Measurements from ENCODE around the gene EVC.

The EVC gene

GRCh38 chr4:5710961-5711478 lies at the start of gene EVC:
EVC (plus strand) TSS chr4:5711201; CDS start chr4:5711381, 180 bp downstream.
- TF ChIP-seq TAF1 (IDR thresholded peaks at IDR 0.05; ENCODE audit: low read depth) = no peak
- TF ChIP-seq YY1 (IDR thresholded peaks at IDR 0.05; ENCODE audit: low read depth) = no peak
- no peak for TF ChIP-seq CEBPB (IDR thresholded peaks at IDR 0.05)
- no peak for TF ChIP-seq USF1 (IDR thresholded peaks at IDR 0.05)
- TF ChIP-seq NFIC (IDR thresholded peaks at IDR 0.05) = no peak
- no peak for TF ChIP-seq ZBTB7A (IDR thresholded peaks at IDR 0.05; ENCODE audit: low read depth)
- TF ChIP-seq CREB1 (IDR thresholded peaks at IDR 0.05; ENCODE audit: low read depth) = no peak
- TF ChIP-seq MAX (IDR thresholded peaks at IDR 0.05) = no peak
- TF ChIP-seq REST (IDR thresholded peaks at IDR 0.05; ENCODE audit: low read depth) = no peak
- TF ChIP-seq RAD21 (IDR thresholded peaks at IDR 0.05; ENCODE audit: low read depth) = no peak
- TF ChIP-seq EP300 (IDR thresholded peaks at IDR 0.05; ENCODE audit: borderline replicate concordance) = no peak
- TF ChIP-seq TEAD4 (IDR thresholded peaks at IDR 0.05) = no peak
- no peak for TF ChIP-seq TCF12 (IDR thresholded peaks at IDR 0.05; ENCODE audit: low read depth)
- no peak for TF ChIP-seq EGR1 (IDR thresholded peaks at IDR 0.05)
- no peak for TF ChIP-seq FOXM1 (IDR thresholded peaks at IDR 0.05; ENCODE audit: borderline replicate concordance, low read depth)

- no peak for TF ChIP-seq YY1 (IDR thresholded peaks at IDR 0.05; ENCODE audit: low read depth)
- TF ChIP-seq EGR1 (IDR thresholded peaks at IDR 0.05) = no peak
- no peak for TF ChIP-seq ZBTB7A (IDR thresholded peaks at IDR 0.05; ENCODE audit: low read depth)
- no peak for TF ChIP-seq TAF1 (IDR thresholded peaks at IDR 0.05; ENCODE audit: low read depth)
- no peak for TF ChIP-seq RAD21 (IDR thresholded peaks at IDR 0.05; ENCODE audit: low read depth)
- no peak for TF ChIP-seq TEAD4 (IDR thresholded peaks at IDR 0.05)
- TF ChIP-seq CREB1 (IDR thresholded peaks at IDR 0.05; ENCODE audit: low read depth) = no peak
- no peak for TF ChIP-seq NFIC (IDR thresholded peaks at IDR 0.05)
- TF ChIP-seq REST (IDR thresholded peaks at IDR 0.05; ENCODE audit: low read depth) = no peak
- TF ChIP-seq TCF12 (IDR thresholded peaks at IDR 0.05; ENCODE audit: low read depth) = no peak
- no peak for TF ChIP-seq CEBPB (IDR thresholded peaks at IDR 0.05)
- no peak for TF ChIP-seq MAX (IDR thresholded peaks at IDR 0.05)
- TF ChIP-seq FOXM1 (IDR thresholded peaks at IDR 0.05; ENCODE audit: borderline replicate concordance, low read depth) = no peak
These were observed 49.8 kb upstream of the EVC start for GRCh38 chr4:5661237-5661636.

- no peak for TF ChIP-seq EP300 (IDR thresholded peaks at IDR 0.05; ENCODE audit: borderline replicate concordance)
- TF ChIP-seq TEAD4 (IDR thresholded peaks at IDR 0.05) = no peak
These were observed 48.4 kb upstream of the EVC start for GRCh38 chr4:5662555-5662954.

GRCh38 chr4:5664778-5665177 lies 46.2 kb upstream of the EVC start:
- TF ChIP-seq FOXM1 (IDR thresholded peaks at IDR 0.05; ENCODE audit: borderline replicate concordance, low read depth) (no peak), EP300 (IDR thresholded peaks at IDR 0.05; ENCODE audit: borderline replicate concordance) (no peak), CEBPB (IDR thresholded peaks at IDR 0.05) (no peak), EGR1 (IDR thresholded peaks at IDR 0.05) (no peak), YY1 (IDR thresholded peaks at IDR 0.05; ENCODE audit: low read depth) (no peak), TEAD4 (IDR thresholded peaks at IDR 0.05) (no peak), ZBTB7A (IDR thresholded peaks at IDR 0.05; ENCODE audit: low read depth) (no peak), USF1 (IDR thresholded peaks at IDR 0.05) (no peak), NFIC (IDR thresholded peaks at IDR 0.05) (no peak), MAX (IDR thresholded peaks at IDR 0.05) (no peak), TAF1 (IDR thresholded peaks at IDR 0.05; ENCODE audit: low read depth) (no peak), TCF12 (IDR thresholded peaks at IDR 0.05; ENCODE audit: low read depth) (no peak), RAD21 (IDR thresholded peaks at IDR 0.05; ENCODE audit: low read depth) (no peak), CREB1 (IDR thresholded peaks at IDR 0.05; ENCODE audit: low read depth) (no peak), REST (IDR thresholded peaks at IDR 0.05; ENCODE audit: low read depth) (no peak)
